Endothelial cell of umbilical vein (primary cell): ENCODE results near the gene DLG1. TPM values are rescaled to one million over a fixed set of nuclear protein-coding genes. Genes with fewer than 3 reads are reported as not detected.

Source experiments
- BruUV-seq: library from RNA; stranded (reverse); fragments of 400-500 nt; replicated peaks from 2 replicates; lab custom pipeline; 2021; lab: Mats Ljungman, UMichigan
- CTCF ChIA-PET: fragments of 300-600, 350-600 bp; sonication (Branson Sonifier 250); formaldehyde crosslinking; loops from one replicate; lab custom pipeline; 2021; ENCODE audit warnings: antibody characterized with exemption, inconsistent platforms; lab: Charles Lee
- POLR2A ChIA-PET: fragments of 300-600, 350-600 bp; sonication (Branson Sonifier 250); formaldehyde crosslinking; loops from one replicate; lab custom pipeline; 2021; ENCODE audit warnings: antibody characterized with exemption, inconsistent platforms; lab: Charles Lee
- DNase-seq: peaks from one replicate; pipeline ENCODE4 v3.0.0-alpha.2; 2011; ENCODE audit warnings: low read depth, low spot score
- FAIRE-seq: peaks from 2 replicates; lab custom pipeline; 2011; peaks lifted over from hg19 to GRCh38; lab: Jason Lieb, UNC
- H2AFZ ChIP-seq: 2 replicates; pipeline ENCODE4 v1.6.0; 2012; ENCODE audit warnings: low read depth, low read length, control low read depth, inconsistent platforms
- H3K27ac ChIP-seq: 2 replicates; pipeline ENCODE4 v1.5.1; 2011; ENCODE audit warnings: low read depth, mild to moderate bottlenecking, control low read depth, low read length, moderate library complexity; ENCODE audit not compliant: insufficient read depth
- H3K27me3 ChIP-seq, 2 experiments: 2 replicates each; pipeline versions ENCODE4 v1.6.0 to v1.6.1; 2011; ENCODE audit warnings: low read length in 2 of 2, mixed read lengths in 1 of 2; ENCODE audit not compliant: control insufficient read depth in 2 of 2, insufficient read depth in 2 of 2
- H3K36me3 ChIP-seq, 2 experiments: 2 replicates in 1 of 2; 3 replicates in 1 of 2; pipeline ENCODE4 v1.5.1; 2011; ENCODE audit warnings: low read length in 2 of 2, mild to moderate bottlenecking in 1 of 2, moderate library complexity in 1 of 2; ENCODE audit not compliant: control insufficient read depth in 2 of 2, insufficient read depth in 2 of 2; ENCODE audit errors: extremely low read depth in 1 of 2
- H3K4me1 ChIP-seq: 3 replicates; pipeline ENCODE4 v1.5.1; 2011; ENCODE audit warnings: mild to moderate bottlenecking, low read length; ENCODE audit not compliant: control insufficient read depth, insufficient read depth; ENCODE audit errors: extremely low read depth
- H3K4me2 ChIP-seq: 2 replicates; pipeline ENCODE4 v1.6.1; 2011; ENCODE audit warnings: low read length, control low read depth, mixed read lengths; ENCODE audit not compliant: insufficient read depth
- H3K4me3 ChIP-seq, 3 experiments: fragments of 200-600 bp in 1 of 3; sonication (generic), shearing (Covaris generic) in 1 of 3; replicated peaks in 1 of 3; 2 replicates each; pipeline ENCODE4 v1.5.1; 2011 to 2016; ENCODE audit warnings: control low read depth in 3 of 3, low read length in 3 of 3, mild to moderate bottlenecking in 2 of 3, inconsistent platforms in 1 of 3, low read depth in 1 of 3, moderate library complexity in 1 of 3; ENCODE audit not compliant: insufficient read depth in 1 of 3
- H3K79me2 ChIP-seq: 2 replicates; pipeline ENCODE4 v1.6.0; 2012; ENCODE audit warnings: low read length, inconsistent platforms; ENCODE audit not compliant: control insufficient read depth, insufficient read depth
- H3K9ac ChIP-seq: replicated peaks from 2 replicates; pipeline ENCODE3; 2011; ENCODE audit warnings: low read length, control low read depth; ENCODE audit not compliant: insufficient read depth; ENCODE audit errors: extremely low read depth
- H3K9me1 ChIP-seq: replicated peaks from 3 replicates; pipeline ENCODE4 v1.6.0; 2011; ENCODE audit warnings: mild to moderate bottlenecking, low read length; ENCODE audit not compliant: control insufficient read depth, insufficient read depth; ENCODE audit errors: extremely low read depth
- H3K9me3 ChIP-seq: replicated peaks from 2 replicates; pipeline ENCODE4 v1.5.1; 2012; ENCODE audit warnings: low read length, inconsistent platforms; ENCODE audit not compliant: control insufficient read depth, insufficient read depth
- H4K20me1 ChIP-seq: replicated peaks from 2 replicates; pipeline ENCODE3; 2011; ENCODE audit warnings: mild to moderate bottlenecking, low read length; ENCODE audit not compliant: control insufficient read depth, insufficient read depth; ENCODE audit errors: extremely low read depth
- CTCF ChIP-seq, 2 donors: IDR thresholded peaks; 1 replicate in 1 of 2; 2 replicates in 1 of 2; pipeline ENCODE4 v1.5.1; 2011; ENCODE audit warnings: low read length in 2 of 2, mild to moderate bottlenecking in 2 of 2, moderate library complexity in 2 of 2, control low read depth in 1 of 2, inconsistent platforms in 1 of 2, low read depth in 1 of 2; ENCODE audit not compliant: insufficient read depth in 1 of 2; ENCODE audit errors: extremely low read depth in 1 of 2
- EZH2 ChIP-seq: IDR thresholded peaks from 2 replicates; pipeline ENCODE4 v1.6.1; 2012; ENCODE audit warnings: borderline replicate concordance, low read depth, mild to moderate bottlenecking, moderate library complexity, low read length, inconsistent platforms; ENCODE audit not compliant: severe bottlenecking
- FOS ChIP-seq: IDR thresholded peaks from 2 replicates; pipeline ENCODE4 v1.6.1; 2011; ENCODE audit warnings: mild to moderate bottlenecking, low read length, moderate library complexity, borderline replicate concordance; ENCODE audit not compliant: insufficient read depth
- GATA2 ChIP-seq: IDR thresholded peaks from 2 replicates; pipeline ENCODE4 v1.7.0; 2011; ENCODE audit warnings: low read depth, mild to moderate bottlenecking, moderate library complexity, mixed read lengths, low read length; ENCODE audit not compliant: insufficient read length, insufficient read depth
- JUN ChIP-seq: IDR thresholded peaks from 2 replicates; pipeline ENCODE4 v1.6.1; 2011; ENCODE audit warnings: borderline replicate concordance, low read depth; ENCODE audit not compliant: insufficient read length, insufficient read depth
- MYC ChIP-seq: IDR thresholded peaks from one replicate; pipeline ENCODE4 v1.6.1; 2011; ENCODE audit warnings: mild to moderate bottlenecking, low read depth, low read length
- POLR2A ChIP-seq: IDR thresholded peaks from 2 replicates; pipeline ENCODE4 v1.6.1; 2012; ENCODE audit warnings: low read depth, mild to moderate bottlenecking, control low read depth, low read length
- POLR2AphosphoS5 ChIP-seq: IDR thresholded peaks from 2 replicates; pipeline ENCODE4 v1.6.1; 2012; ENCODE audit warnings: low read depth, mild to moderate bottlenecking, control low read depth, low read length, moderate library complexity; ENCODE audit not compliant: insufficient read depth
- dilution Hi-C: fragments of 300-500 bp; cut with MboI; formaldehyde crosslinking; loops from one replicate; pipeline ENCODE4 v1.15.0; 2019; ENCODE audit warnings: low sequenced_read_pairs; ENCODE audit not compliant: extremely low pct_ligation_motif_present
- intact Hi-C: fragments of 100-400 bp; cut with micrococcal nuclease; formaldehyde crosslinking; loops from one replicate; pipeline ENCODE4 v1.10.0; 2022
- polyA plus RNA-seq, 4 experiments: library from polyadenylated mRNA; depleted of rRNA in 3 of 4; stranded (reverse) in 3 of 4; unstranded in 1 of 4; fragments of >200 nt; gene quantifications; 2 replicates each; pipeline versions ENCODE4 v1.2.1 to v1.2.3, GENCODE V29; 2011 to 2012; ENCODE audit warnings: missing spikeins in 1 of 4
- total RNA-seq: library from RNA; stranded (reverse); gene quantifications from 2 replicates; pipeline ENCODE4 v1.2.3, GENCODE V29; 2021
- TF ChIP-seq, protein P1 (sequence below): IDR thresholded peaks from 2 replicates; pipeline ENCODE4 v1.6.1; 2011; ENCODE audit not compliant: insufficient read depth, insufficient read length

DLG1 gene
- total and polyA plus RNA-seq, 2 donors (not counting 3 experiments of a cell fraction or from before 2014, with no cell fraction given) = 26.5 to 80.1 TPM

- no peak overlapping the region for H3K27ac ChIP-seq
- H3K4me2 ChIP-seq = no peak overlapping the region
- H3K36me3 ChIP-seq = peaks cover 2 to 4% of the 10 kb centered on the region in 2 experiments
- TF ChIP-seq EZH2 (no peak), POLR2A (no peak), CTCF (IDR thresholded peaks at IDR 0.05; ENCODE audit: extremely low read depth in 1 of 2, insufficient read depth in 1 of 2, low read depth in 1 of 2, low read length in 2 of 2) (no peak), JUN (no peak), POLR2AphosphoS5 (no peak), GATA2 (no peak), FOS (no peak), MYC (no peak)
- TF ChIP-seq, protein P1, sequence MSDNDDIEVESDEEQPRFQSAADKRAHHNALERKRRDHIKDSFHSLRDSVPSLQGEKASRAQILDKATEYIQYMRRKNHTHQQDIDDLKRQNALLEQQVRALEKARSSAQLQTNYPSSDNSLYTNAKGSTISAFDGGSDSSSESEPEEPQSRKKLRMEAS = no peak
- ChIA-PET CTCF (interaction anchor here (0.7 to 1.8 kb wide), 4 partner anchors 11 to 145 kb away, joined by 3 to 4 read pairs (median 4); partner anchors contain the start of gene MELTF), POLR2A (no interaction called here)
- no peaks in the 10 kb centered on the region for H3K79me2 ChIP-seq
- H4K20me1 ChIP-seq = no peaks in the 10 kb centered on the region
- no peaks in the 10 kb centered on the region for H3K9me3 ChIP-seq
- no peak overlapping the region for H2AFZ ChIP-seq
- no peaks in the 10 kb centered on the region for H3K27me3 ChIP-seq
- intact Hi-C loops (no loop called here), dilution Hi-C loops (no loop called here)
- no peaks in the 10 kb centered on the region for H3K9me1 ChIP-seq
- DNase-seq (no peak), FAIRE-seq (no peak)
- BruUV-seq = no TSS peak
- H3K4me3 ChIP-seq = no peak overlapping the region
- no peaks in the 10 kb centered on the region for H3K4me1 ChIP-seq
- no peak overlapping the region for H3K9ac ChIP-seq
Measured at GRCh38 chr3:197041875-197042488, 256.4 kb downstream of the DLG1 start.
